Esophagus (tissue), 2 donors: ENCODE results near the gene AOPEP. TPM values are rescaled to one million over a fixed set of nuclear protein-coding genes. Genes with fewer than 3 reads are reported as not detected.
"Not testable (repeated sequence)": the region's sequence is repeated elsewhere in the genome, so short reads cannot be mapped to it uniquely, and the experiment has no call there.

Source experiments
- H3K27ac ChIP-seq, 2 donors: one replicate each; pipeline ENCODE4 v1.5.1; 2013; ENCODE audit warnings: low read depth in 2 of 2, mild to moderate bottlenecking in 2 of 2, inconsistent platforms in 1 of 2, low read length in 1 of 2, moderate library complexity in 1 of 2
- H3K27me3 ChIP-seq, 2 donors: one replicate each; pipeline ENCODE4 v1.6.1; 2013; ENCODE audit warnings: low read length in 2 of 2, control low read depth in 1 of 2, mild to moderate bottlenecking in 1 of 2; ENCODE audit not compliant: insufficient read depth in 2 of 2, control insufficient read depth in 1 of 2
- H3K36me3 ChIP-seq, 2 donors: one replicate each; pipeline ENCODE4 v1.6.1; 2013; ENCODE audit warnings: low read length in 1 of 2; ENCODE audit not compliant: control insufficient read depth in 2 of 2, insufficient read depth in 2 of 2
- H3K4me1 ChIP-seq, 2 donors: one replicate each; pipeline ENCODE4 v1.6.1; 2013; ENCODE audit warnings: low read length in 1 of 2; ENCODE audit not compliant: control insufficient read depth in 2 of 2, insufficient read depth in 2 of 2
- H3K4me3 ChIP-seq, 2 donors: one replicate each; pipeline ENCODE4 v1.5.1; 2013; ENCODE audit warnings: low read length in 2 of 2, mild to moderate bottlenecking in 2 of 2, low read depth in 1 of 2, moderate library complexity in 1 of 2
- H3K9me3 ChIP-seq, 2 donors: one replicate each; pipeline ENCODE4 v1.6.1; 2013; ENCODE audit warnings: mild to moderate bottlenecking in 2 of 2, low read depth in 1 of 2, low read length in 1 of 2, moderate library complexity in 1 of 2; ENCODE audit not compliant: control insufficient read depth in 2 of 2, insufficient read depth in 1 of 2
- WGBS, 2 donors: extraction: QIAGEN DNeasy Blood & Tissue Kit; methylation state at CpG; one replicate each; pipeline ENCODE4 v1.1.7; 2013; 5-methylcytosine and 5-hydroxymethylcytosine counted together
- polyA plus RNA-seq, 2 donors: library from polyadenylated mRNA; stranded (reverse); fragments of 200-250 nt; gene quantifications; one replicate each; pipeline ENCODE4 v1.2.3, GENCODE V29; 2013
- donor health status: healthy with polysubstance abuse.
- donor health status: Bipolar disorder and iron deficiency.

Gene AOPEP
- polyA plus RNA-seq, 2 donors: 99.6 to 111 TPM

GRCh38 chr9:94847486-94847885, 121.0 kb downstream of the AOPEP start:
- Histone ChIP-seq H3K36me3 (no peaks in the 10 kb centered on the region), H3K27ac (peak overlapping the region; percentile 50 to 72), H3K4me1 (peaks cover 4 to 10% of the 10 kb centered on the region in 2 donors), H3K9me3 (no peaks in the 10 kb centered on the region), H3K27me3 (no peaks in the 10 kb centered on the region), H3K4me3 (no peak overlapping the region)
- 34 to 38% methylated on average over 3 of the region's 3 CpGs for WGBS, 2 donors

DNA sequence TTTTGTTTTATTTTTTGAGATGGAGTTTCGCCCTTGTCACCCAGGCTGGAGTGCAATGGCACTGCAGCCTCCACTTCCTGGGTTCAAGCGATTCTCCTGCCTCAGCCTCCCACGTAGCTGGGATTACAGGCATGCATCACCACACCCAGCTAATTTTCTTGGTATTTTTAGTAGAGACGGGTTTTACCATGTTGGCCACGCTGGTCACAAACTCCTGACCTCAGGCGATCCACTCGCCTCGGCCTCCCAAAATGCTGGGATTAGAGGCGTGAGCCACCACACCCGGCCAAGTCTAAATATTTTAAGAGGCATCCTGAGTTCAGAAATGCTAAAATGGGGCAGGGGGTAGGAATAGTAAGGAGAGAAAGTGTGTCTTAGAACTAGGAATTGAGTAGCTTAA, 122.3 kb downstream of the AOPEP start:
- not testable (repeated sequence) for H3K36me3 ChIP-seq, H3K4me3 ChIP-seq, H3K27ac ChIP-seq, H3K9me3 ChIP-seq, H3K27me3 ChIP-seq
- WGBS, 2 donors: 88 to 90% methylated on average over 10 of the region's 10 CpGs
- peaks cover 4 to 10% of the 10 kb centered on the region in 2 donors for H3K4me1 ChIP-seq

DNA sequence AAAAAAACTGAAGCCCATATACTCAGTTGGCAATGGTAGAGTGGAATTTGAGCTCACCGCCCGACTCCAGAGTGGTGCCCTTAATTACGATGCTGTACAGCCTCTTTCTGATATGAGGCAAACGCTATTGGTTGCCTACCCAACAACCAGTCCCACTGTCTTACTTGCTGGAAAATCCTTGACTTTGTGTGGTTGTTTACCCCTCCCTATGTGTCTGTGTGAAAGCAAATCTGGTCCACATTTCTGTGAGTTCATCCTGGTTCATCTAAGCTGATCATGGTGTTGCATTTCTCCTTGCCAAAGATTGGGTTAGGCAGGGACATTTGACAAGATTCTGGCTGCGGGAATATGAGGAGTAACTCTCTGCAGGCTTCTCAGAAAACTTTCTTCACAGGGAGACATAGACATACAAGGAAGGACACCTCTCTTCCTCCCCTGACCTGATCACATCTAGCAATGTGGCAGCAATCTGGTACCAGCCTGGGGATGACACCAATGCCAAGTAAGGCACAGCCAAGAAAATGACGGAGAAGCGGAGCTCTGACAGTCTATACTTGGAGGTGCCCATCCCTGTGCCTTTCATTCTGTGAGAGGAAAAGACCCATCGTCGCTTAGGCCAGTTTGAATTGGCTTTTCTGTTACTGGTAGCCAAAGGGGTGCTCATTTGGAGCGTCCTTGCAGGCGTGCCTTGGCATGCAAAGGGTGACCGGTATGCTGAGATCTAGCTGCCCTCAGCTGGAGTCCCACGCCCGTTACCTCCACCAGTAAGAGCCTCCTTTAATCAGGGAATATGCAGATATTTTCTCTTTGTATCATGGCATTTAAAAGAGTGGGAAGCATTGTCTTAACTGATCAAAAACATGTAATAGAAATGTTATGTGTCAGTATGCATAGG, 124.3 kb downstream of the AOPEP start:
- no peaks in the 10 kb centered on the region for H3K9me3 ChIP-seq
- 85 to 93% methylated on average over 14 of the region's 14 CpGs for WGBS, 2 donors
- H3K36me3 ChIP-seq: no peaks in the 10 kb centered on the region
- H3K27ac ChIP-seq: peak overlapping the region in 1 of 2 donors; percentile 18
- H3K4me3 ChIP-seq: no peak overlapping the region
- H3K27me3 ChIP-seq: no peaks in the 10 kb centered on the region
- peaks cover 4 to 10% of the 10 kb centered on the region in 2 donors for H3K4me1 ChIP-seq

GRCh38 chr9:94851467-94851866, 125.0 kb downstream of the AOPEP start:
- no peaks in the 10 kb centered on the region for H3K27me3 ChIP-seq
- no peaks in the 10 kb centered on the region for H3K36me3 ChIP-seq
- H3K9me3 ChIP-seq: no peaks in the 10 kb centered on the region
- no peak overlapping the region for H3K4me3 ChIP-seq
- H3K27ac ChIP-seq: peak overlapping the region; percentile 70 to 75
- peaks cover 4 to 10% of the 10 kb centered on the region in 2 donors for H3K4me1 ChIP-seq
- 56 to 75% methylated on average over 4 of the region's 4 CpGs for WGBS, 2 donors

DNA sequence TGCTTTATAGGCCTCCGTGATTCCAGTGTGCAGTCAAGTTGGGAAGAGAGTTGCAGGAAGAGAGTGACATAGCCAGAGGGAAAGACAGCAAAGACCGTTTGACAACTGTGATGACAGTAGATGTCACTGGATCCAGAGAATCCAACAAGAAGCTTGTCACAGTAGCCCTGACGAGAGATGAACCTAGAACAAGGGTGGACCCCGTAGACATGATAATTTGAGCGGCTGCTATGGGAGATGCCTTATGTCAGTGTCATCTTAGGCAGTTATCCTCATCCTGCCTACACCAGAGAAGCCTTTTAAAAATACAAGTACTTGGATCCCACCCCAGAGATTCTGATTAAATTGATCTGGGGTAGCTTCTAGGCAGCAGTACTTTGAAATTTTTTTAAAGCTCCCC, 125.4 kb downstream of the AOPEP start:
- whole genome bisulfite sequencing, 2 donors: 90 to 92% methylated on average over 5 of the region's 5 CpGs
- H3K9me3 ChIP-seq: no peaks in the 10 kb centered on the region
- no peak overlapping the region for H3K4me3 ChIP-seq
- peak overlapping the region; percentile 70 to 75 for H3K27ac ChIP-seq
- no peaks in the 10 kb centered on the region for H3K36me3 ChIP-seq
- H3K4me1 ChIP-seq: peaks cover 4 to 10% of the 10 kb centered on the region in 2 donors
- no peaks in the 10 kb centered on the region for H3K27me3 ChIP-seq

GRCh38 chr9:94852373-94852772, 125.9 kb downstream of the AOPEP start:
- 90 to 94% methylated on average over 4 of the region's 4 CpGs for WGBS, 2 donors
- no peak overlapping the region for H3K4me3 ChIP-seq
- H3K27ac ChIP-seq: no peak overlapping the region

GRCh38 chr9:94853887-94854286, 127.4 kb downstream of the AOPEP start:
- Histone ChIP-seq H3K9me3 (no peaks in the 10 kb centered on the region), H3K4me3 (no peak overlapping the region), H3K4me1 (peaks cover 4 to 7% of the 10 kb centered on the region in 2 donors), H3K36me3 (no peaks in the 10 kb centered on the region), H3K27ac (no peak overlapping the region), H3K27me3 (no peaks in the 10 kb centered on the region)
- WGBS, 2 donors: 62 to 65% methylated on average over 3 of the region's 3 CpGs

More at GRCh38 chr9:94852373-94852772, 125.9 kb downstream of the AOPEP start:
- H3K9me3 ChIP-seq: no peaks in the 10 kb centered on the region
- H3K36me3 ChIP-seq: no peaks in the 10 kb centered on the region
- H3K27me3 ChIP-seq: no peaks in the 10 kb centered on the region
- peaks cover 4 to 7% of the 10 kb centered on the region in 2 donors for H3K4me1 ChIP-seq

GRCh38 chr9:94855903-94856302, 129.4 kb downstream of the AOPEP start:
- Histone ChIP-seq H3K4me3 (no peak overlapping the region), H3K4me1 (peaks cover 4 to 5% of the 10 kb centered on the region in 2 donors), H3K9me3 (no peaks in the 10 kb centered on the region), H3K36me3 (no peaks in the 10 kb centered on the region), H3K27ac (no peak overlapping the region), H3K27me3 (no peaks in the 10 kb centered on the region)
- 59 to 69% methylated on average over 5 of the region's 5 CpGs for WGBS, 2 donors

- Histone ChIP-seq H3K27me3 (no peaks in the 10 kb centered on the region), H3K27ac (no peak overlapping the region), H3K4me1 (peaks cover 3% of the 10 kb centered on the region in 2 donors), H3K36me3 (no peaks in the 10 kb centered on the region), H3K4me3 (no peak overlapping the region), H3K9me3 (no peaks in the 10 kb centered on the region)
- WGBS, 2 donors: 94 to 98% methylated on average over 8 of the region's 8 CpGs
These were observed 131.3 kb downstream of the AOPEP start for GRCh38 chr9:94857791-94858190.

- H3K27ac ChIP-seq: no peak overlapping the region
- H3K4me1 ChIP-seq: peaks cover 3% of the 10 kb centered on the region in 2 donors
- no peaks in the 10 kb centered on the region for H3K9me3 ChIP-seq
- no peak overlapping the region for H3K4me3 ChIP-seq
- no peaks in the 10 kb centered on the region for H3K36me3 ChIP-seq
- H3K27me3 ChIP-seq: no peaks in the 10 kb centered on the region
- WGBS, 2 donors: 90 to 100% methylated on average over 2 of the region's 2 CpGs
These were observed 132.7 kb downstream of the AOPEP start for GRCh38 chr9:94859226-94859625.
